ENCODE results near the gene THAP12.

The THAP12 gene

DNA sequence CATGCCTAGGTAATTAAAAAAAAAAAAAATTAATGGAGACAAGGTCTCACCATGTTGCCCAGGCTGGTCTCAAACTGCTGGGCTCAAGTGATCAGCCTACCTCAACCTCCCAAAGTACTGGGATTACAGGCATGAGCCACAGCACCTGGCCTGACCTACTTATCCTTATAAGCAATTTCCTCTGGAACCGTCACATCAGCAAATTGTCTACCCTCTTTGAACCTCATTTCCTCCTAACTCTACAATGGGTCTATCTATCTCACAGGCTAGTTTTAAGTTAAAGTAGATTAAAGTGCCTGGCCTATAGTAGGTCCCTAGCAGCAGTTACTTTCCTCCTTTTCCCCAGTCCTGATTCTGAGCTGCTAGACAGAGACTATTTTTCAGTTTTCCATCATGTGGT lies 43.5 kb downstream of the THAP12 start:
- DNase-seq = no peak
- no peaks in the 10 kb centered on the region for H3K36me3 ChIP-seq

DNA sequence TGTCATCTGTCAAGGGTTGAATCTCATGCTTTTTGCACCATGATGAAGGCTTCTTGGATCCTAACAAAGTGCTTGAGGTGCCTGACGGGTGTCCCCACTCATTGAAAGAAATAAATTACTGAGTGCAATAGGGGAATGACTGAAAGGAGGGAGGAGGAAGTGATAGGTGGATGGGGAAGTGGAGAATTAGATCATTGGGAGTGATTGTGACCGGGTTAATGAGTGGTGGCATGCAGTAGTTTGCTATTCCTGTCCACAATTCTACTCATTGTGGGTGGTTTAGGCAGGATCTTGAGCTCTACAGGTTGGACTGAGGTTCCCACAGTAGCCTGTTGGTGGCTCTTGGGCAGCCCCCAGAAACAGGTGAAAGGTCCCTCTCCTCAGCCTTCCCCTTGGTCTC lies 44.3 kb downstream of the THAP12 start:
- no peaks in the 10 kb centered on the region for H3K27me3 ChIP-seq
- H3K9me3 ChIP-seq = peaks cover 2% of the 10 kb centered on the region; the same call in 1 of the 2 replicates
- no peaks in the 10 kb centered on the region for H3K36me3 ChIP-seq
- no peak for DNase-seq
- no peaks in the 10 kb centered on the region for H3K4me1 ChIP-seq
- no peak overlapping the region for H3K4me3 ChIP-seq (ENCODE audit: low read depth, low read length)
- TF ChIP-seq, protein P1, sequence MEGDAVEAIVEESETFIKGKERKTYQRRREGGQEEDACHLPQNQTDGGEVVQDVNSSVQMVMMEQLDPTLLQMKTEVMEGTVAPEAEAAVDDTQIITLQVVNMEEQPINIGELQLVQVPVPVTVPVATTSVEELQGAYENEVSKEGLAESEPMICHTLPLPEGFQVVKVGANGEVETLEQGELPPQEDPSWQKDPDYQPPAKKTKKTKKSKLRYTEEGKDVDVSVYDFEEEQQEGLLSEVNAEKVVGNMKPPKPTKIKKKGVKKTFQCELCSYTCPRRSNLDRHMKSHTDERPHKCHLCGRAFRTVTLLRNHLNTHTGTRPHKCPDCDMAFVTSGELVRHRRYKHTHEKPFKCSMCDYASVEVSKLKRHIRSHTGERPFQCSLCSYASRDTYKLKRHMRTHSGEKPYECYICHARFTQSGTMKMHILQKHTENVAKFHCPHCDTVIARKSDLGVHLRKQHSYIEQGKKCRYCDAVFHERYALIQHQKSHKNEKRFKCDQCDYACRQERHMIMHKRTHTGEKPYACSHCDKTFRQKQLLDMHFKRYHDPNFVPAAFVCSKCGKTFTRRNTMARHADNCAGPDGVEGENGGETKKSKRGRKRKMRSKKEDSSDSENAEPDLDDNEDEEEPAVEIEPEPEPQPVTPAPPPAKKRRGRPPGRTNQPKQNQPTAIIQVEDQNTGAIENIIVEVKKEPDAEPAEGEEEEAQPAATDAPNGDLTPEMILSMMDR (IDR thresholded peaks at IDR 0.05; ENCODE audit: low read depth, low read length) = no peak

More for the DNA sequence above, 43.5 kb downstream of the THAP12 start:
- Histone ChIP-seq H3K4me1 (no peaks in the 10 kb centered on the region), H3K9me3 (peaks cover 2% of the 10 kb centered on the region; the same call in 1 of the 2 replicates), H3K4me3 (ENCODE audit: low read depth, low read length) (no peak overlapping the region), H3K27me3 (no peaks in the 10 kb centered on the region)
- TF ChIP-seq, protein P1 (IDR thresholded peaks at IDR 0.05; ENCODE audit: low read depth, low read length) = no peak

DNA sequence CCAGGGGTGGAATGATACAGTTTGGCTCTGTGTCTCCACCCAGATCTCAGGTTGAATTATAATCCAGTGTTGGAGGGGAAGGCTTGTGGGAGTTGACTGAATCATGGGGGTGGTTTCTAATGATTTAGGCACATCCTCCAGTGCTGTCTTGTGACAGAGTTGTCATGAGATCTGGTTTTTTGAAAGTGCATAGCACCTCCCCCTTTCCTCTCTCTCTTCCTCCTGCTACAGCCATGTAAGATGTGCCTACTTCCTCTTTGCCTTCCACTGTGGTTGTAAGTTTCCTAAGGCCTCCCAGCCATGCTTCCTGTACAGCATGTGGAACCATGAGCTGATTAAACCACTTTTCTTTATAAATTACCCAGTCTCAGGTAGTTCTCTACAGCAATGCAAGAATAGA lies 45.1 kb downstream of the THAP12 start:
- TF ChIP-seq, protein P1 (IDR thresholded peaks at IDR 0.05; ENCODE audit: low read depth, low read length) = no peak
- Histone ChIP-seq H3K27me3 (no peaks in the 10 kb centered on the region), H3K4me3 (ENCODE audit: low read depth, low read length) (no peak overlapping the region), H3K4me1 (no peaks in the 10 kb centered on the region), H3K36me3 (no peaks in the 10 kb centered on the region), H3K9me3 (peaks cover 2% of the 10 kb centered on the region; the same call in 1 of the 2 replicates)
- DNase-seq = no peak

DNA sequence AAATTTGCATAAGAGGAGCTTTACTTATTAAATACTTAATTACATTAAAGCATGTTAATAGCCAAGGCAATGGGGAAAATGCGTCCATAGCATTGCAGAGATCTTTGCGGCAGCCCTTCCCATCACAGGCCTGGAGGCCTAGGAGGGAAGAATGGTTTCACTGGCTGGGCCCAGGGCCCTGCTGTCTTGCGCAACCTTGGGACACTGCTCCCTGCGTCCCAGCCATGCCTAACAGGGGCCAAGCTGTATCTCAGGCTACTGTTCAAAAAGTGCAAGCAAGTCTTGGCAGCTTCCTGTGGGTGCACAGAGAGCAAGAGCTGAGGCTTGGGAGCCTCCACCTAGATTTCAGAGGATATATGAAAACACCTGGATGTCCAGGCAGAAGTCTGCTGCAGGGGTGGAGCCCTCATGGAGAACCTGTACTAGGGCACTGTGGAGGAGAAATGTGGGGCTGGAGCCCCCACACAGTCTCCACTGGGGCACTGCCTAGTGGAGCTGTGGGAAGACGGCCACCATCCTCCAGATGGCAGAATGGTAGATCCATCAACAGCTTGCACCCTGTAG lies 46.0 kb downstream of the THAP12 start:
- Histone ChIP-seq H3K36me3 (no peaks in the 10 kb centered on the region), H3K4me3 (ENCODE audit: low read depth, low read length) (no peak overlapping the region), H3K4me1 (no peaks in the 10 kb centered on the region), H3K27me3 (no peaks in the 10 kb centered on the region), H3K9me3 (peaks cover 2% of the 10 kb centered on the region; the same call in 1 of the 2 replicates)
- no peak for DNase-seq
- TF ChIP-seq, protein P1 (IDR thresholded peaks at IDR 0.05; ENCODE audit: low read depth, low read length) = no peak

DNA sequence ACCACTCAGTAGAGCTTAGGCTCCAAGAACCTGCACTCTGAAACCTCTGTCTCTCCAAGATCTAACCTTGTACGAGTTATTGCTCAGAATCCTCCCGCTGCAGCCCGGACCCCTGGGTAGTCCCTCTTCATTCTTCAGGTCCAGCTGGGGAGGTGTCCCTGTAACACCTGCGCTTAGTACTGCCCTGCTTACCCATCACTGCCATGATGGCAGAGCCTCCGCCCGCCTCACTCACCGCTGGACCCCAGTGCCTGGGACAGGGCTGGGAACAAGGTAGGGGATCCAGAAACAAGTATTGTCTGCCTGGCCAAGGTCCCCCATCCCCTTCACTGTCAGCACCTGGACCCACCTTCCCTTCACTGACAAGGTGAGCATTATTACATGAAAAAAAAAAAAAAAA lies 50.3 kb downstream of the THAP12 start:
- no peak for DNase-seq
- H3K9me3 ChIP-seq = no peaks in the 10 kb centered on the region; the same call in 1 of the 2 replicates
- TF ChIP-seq, protein P1 (IDR thresholded peaks at IDR 0.05; ENCODE audit: low read depth, low read length) = no peak
- H3K36me3 ChIP-seq = no peaks in the 10 kb centered on the region
- H3K27me3 ChIP-seq = no peaks in the 10 kb centered on the region
- no peak overlapping the region for H3K4me3 ChIP-seq (ENCODE audit: low read depth, low read length)
- no peaks in the 10 kb centered on the region for H3K4me1 ChIP-seq

DNA sequence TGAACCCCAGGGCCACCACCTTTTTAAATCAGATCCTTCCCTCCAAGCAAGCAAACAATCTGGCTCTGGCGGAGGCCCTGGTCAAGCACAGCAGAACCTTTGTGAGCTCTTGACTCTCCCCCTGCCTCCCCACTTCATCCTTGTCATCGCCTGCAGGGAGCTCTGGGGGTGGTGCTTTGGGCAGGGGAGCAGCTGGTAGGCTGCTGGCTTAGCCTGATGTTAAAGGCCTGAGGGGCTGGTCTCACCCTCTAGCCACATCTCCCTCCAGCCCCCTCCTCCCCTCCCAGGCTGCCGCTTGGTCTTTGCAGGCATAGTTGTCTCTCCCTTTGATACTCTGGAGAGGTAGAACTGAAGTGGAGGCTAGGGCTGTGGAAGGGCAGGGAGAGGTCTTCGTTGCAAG lies 50.9 kb downstream of the THAP12 start:
- no peak for DNase-seq
- H3K27me3 ChIP-seq = no peaks in the 10 kb centered on the region
- TF ChIP-seq, protein P1 (IDR thresholded peaks at IDR 0.05; ENCODE audit: low read depth, low read length) = no peak

More for the DNA sequence above, 50.9 kb downstream of the THAP12 start:
- Histone ChIP-seq H3K9me3 (no peaks in the 10 kb centered on the region), H3K4me3 (ENCODE audit: low read depth, low read length) (no peak overlapping the region), H3K36me3 (no peaks in the 10 kb centered on the region), H3K4me1 (no peaks in the 10 kb centered on the region)

Measured in BE2C (cell line).